ENCODE measurements around the gene ZNF213. TPM values are rescaled to one million over a fixed set of nuclear protein-coding genes. Genes with fewer than 3 reads are reported as not detected.

The ZNF213 gene
- total RNA-seq = 10 to 100 TPM in 7 of 9 donors, 1 to 10 TPM in 2; 2.6 to 19.3 (median 12.6) TPM
- polyA plus RNA-seq = 10 to 100 TPM in 2 of 3 donors, 1 to 10 TPM in 1; 4.2 to 19.5 (median 10.4) TPM
- long read RNA-seq, donor 1, partial matches to known transcripts = 0 of 1 reads
- long read RNA-seq, donor 1, other reads (novel, unspliced or antisense) = 0 of 1 reads
- long read RNA-seq, donor 2, partial matches to known transcripts = 0 of 1 reads
- long read RNA-seq, donor 2, other reads (novel, unspliced or antisense) = 0 of 1 reads
- long read RNA-seq, donor 3, full-length matches to known transcripts = 3 of 3 reads
- long read RNA-seq, donor 3, partial matches to known transcripts = 0 of 3 reads
- long read RNA-seq, donor 3, other reads (novel, unspliced or antisense) = 0 of 3 reads
- long read RNA-seq, donor 4, partial matches to known transcripts = 0 of 2 reads
- long read RNA-seq, donor 4, other reads (novel, unspliced or antisense) = 2 of 2 reads
- long read RNA-seq, donor 5, transcript ZNF213-201 (6 exons, 3,313 nt) = major isoform, 32 of 60 reads
- long read RNA-seq, donor 5, partial matches to known transcripts = 3 of 60 reads
- long read RNA-seq, donor 5, other reads (novel, unspliced or antisense) = 17 of 60 reads
- long read RNA-seq, donor 6, partial matches to known transcripts = 0 of 2 reads
- long read RNA-seq, donor 6, other reads (novel, unspliced or antisense) = 2 of 2 reads
- long read RNA-seq, donor 7 = 0 reads
- long read RNA-seq, donor 8, partial matches to known transcripts = 10 of 11 reads
- long read RNA-seq, donor 8, other reads (novel, unspliced or antisense) = 0 of 11 reads
- long read RNA-seq, donor 9, partial matches to known transcripts = 0 of 1 reads
- long read RNA-seq, donor 9, other reads (novel, unspliced or antisense) = 0 of 1 reads
- long read RNA-seq, donor 10, full-length matches to known transcripts = 4 of 4 reads
- long read RNA-seq, donor 10, partial matches to known transcripts = 0 of 4 reads
- long read RNA-seq, donor 10, other reads (novel, unspliced or antisense) = 0 of 4 reads

DNA sequence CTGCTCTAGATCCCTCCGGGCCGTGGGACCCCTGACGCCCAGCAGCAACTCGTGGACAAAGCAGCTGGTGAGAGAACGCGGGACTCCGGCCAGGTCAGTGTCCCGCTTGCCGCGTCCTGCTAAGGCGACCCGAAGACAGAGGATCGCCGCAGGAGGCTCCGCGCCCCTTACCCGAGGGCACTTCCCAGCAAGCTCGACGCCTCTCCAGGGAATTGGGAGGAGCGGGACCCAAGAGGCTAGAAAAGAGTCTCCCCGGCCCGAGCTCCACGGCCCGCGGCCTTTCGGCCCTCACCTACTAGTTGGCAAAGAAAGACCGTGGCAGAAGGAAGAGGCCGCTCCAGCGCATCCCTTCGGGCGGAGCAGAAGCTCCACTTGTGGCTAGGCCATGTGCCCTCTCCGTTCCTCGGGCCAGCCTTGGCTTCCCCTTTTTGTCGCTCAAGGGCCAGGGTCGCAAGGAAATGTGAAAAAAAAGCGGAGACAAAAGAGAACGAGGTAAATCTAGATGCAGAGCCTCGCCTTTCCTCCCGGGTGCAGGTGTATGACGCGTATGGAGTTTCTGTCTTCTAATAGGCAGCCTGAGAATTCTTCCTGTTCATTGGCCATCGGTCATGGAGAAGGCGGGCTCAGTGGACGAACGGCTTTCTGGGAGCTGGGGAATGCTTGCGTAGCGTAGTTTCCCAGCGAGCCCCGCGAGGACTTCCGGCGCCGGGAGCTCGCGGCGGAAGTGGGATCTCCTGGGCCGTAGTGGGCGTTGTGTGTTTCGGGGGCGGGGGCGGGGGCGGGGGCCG lies at the start of gene ZNF213:
TSS of gene ZNF213 (plus strand) at position 692 of the 788 bp plus-strand sequence. CDS start 2,252 bp downstream, outside the sequence.
- H3K4me3 ChIP-seq = peak within 1 kb of the TSS; percentile 67 to 96 (median 76)
- H3K27ac ChIP-seq = peak within 1 kb of the TSS; percentile 85 to 97 (median 96)
- H3K4me1 ChIP-seq (replicated peaks in 1 of 2) = peaks cover 6 to 27% of the 10 kb centered on the region in 2 donors
- 0 to 1% (median 0%) methylated on average over 30 to 63 of the region's 63 CpGs for WGBS, 4 donors
- intact Hi-C loops (cut with DNase I) = no loop called here
- no peaks in the 10 kb centered on the region for H3K9me3 ChIP-seq (replicated peaks in 1 of 3)
- TF ChIP-seq POLR2A (IDR thresholded peaks at IDR 0.05) = peak; percentile 76 to 88
- peak in 2 of 6 experiments; percentile 6 to 15 for TF ChIP-seq CTCF (IDR thresholded peaks at IDR 0.05)
- H3K27me3 ChIP-seq = no peaks in the 10 kb centered on the region
- peak; percentile 94 to 99 (median 97) for DNase-seq
- peaks cover 0 to 13% of the 10 kb centered on the region in 2 donors for H3K36me3 ChIP-seq (replicated peaks in 1 of 2)

DNA sequence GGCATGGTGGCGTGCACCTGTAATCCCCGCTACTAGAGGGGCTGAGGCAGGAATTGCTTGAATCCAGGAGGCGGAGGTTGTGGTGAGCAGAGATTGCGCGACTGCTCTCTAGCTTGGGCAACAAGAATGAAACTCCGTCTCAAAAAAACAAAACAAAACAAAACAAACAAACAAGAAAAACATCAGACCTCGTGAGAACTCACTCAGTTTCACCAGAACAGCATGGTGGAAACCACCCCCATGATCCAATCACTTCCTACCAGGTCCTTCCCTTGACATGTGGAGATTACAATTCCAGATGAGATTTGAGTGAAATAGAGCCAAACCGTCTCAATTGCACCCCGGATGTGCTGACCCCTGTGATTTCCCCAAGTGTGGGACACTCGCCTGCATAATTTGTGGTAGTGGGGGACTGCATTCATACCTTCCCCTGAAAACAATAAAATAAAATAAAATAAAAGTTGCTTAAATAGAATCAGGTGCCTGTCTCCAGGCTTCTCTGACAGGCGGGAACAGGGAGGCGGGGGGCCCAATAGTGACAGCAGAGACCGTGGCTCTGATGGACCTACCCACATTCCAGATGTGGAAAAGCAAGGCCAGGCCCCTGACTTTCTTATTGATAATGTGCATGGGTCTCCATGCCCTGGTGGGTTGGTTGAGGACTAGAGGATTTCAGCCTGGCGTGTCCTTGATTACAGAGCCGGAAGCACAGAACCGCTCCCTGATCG lies 48.8 kb upstream of the ZNF213 start:
- Histone ChIP-seq H3K27ac (peak overlapping the region in 1 of 5 donors; percentile 51), H3K9me3 (replicated peaks in 1 of 3) (no peaks in the 10 kb centered on the region), H3K36me3 (replicated peaks in 1 of 2) (no peaks in the 10 kb centered on the region), H3K4me1 (replicated peaks in 1 of 2) (peaks cover 0 to 4% of the 10 kb centered on the region in 2 donors), H3K4me3 (peak overlapping the region in 1 of 4 donors; percentile 36), H3K27me3 (no peaks in the 10 kb centered on the region)
- TF ChIP-seq POLR2A (IDR thresholded peaks at IDR 0.05) = no peak
- TF ChIP-seq CTCF (IDR thresholded peaks at IDR 0.05) = no peak
- intact Hi-C loops (cut with DNase I) = no loop called here
- no peak for DNase-seq
- WGBS, 4 donors = 71 to 83% (median 81%) methylated on average over 17 of the region's 17 CpGs

DNA sequence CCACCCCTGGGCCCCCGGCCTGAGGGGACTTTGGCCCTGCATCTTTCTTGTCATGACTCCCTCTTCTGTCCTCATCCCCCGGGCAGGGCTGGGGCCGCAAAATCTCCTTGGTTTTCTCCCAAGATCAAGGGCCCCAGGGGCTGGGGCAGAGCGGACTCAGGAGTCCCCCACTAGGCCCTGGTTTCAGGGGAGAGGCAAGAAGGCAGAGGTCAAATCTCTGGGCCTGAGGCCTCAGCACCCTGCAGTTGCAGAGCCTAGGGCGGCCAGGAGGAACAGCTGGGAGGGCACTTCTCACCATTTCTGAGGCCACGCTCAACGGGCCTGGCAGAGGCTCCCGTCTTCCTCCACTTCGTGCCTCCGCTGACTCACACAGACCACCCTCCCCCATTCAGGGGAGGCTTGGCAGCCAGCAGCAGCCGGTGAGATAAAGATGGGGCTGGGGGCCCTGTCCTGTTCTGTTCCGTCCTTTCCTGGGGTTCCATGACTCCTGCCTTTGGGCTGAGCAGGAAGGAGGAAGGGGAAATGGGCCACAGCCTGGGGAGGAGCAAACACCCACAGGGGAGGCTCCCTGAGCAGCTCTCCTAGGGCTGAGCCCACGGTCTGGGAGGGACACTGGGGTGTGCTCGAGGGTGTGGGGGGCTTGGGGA lies 48.1 kb upstream of the ZNF213 start:
- intact Hi-C loops (cut with DNase I) = no loop called here
- H3K27ac ChIP-seq = peak overlapping the region in 2 of 5 donors; percentile 34 to 51

More for the DNA sequence above, 48.1 kb upstream of the ZNF213 start:
- Histone ChIP-seq H3K27me3 (no peaks in the 10 kb centered on the region), H3K4me3 (peak overlapping the region in 1 of 4 donors; percentile 36), H3K4me1 (replicated peaks in 1 of 2) (peaks cover 0 to 4% of the 10 kb centered on the region in 2 donors), H3K9me3 (replicated peaks in 1 of 3) (no peaks in the 10 kb centered on the region), H3K36me3 (replicated peaks in 1 of 2) (no peaks in the 10 kb centered on the region)
- DNase-seq = no peak
- 54 to 69% (median 63%) methylated on average over 5 to 14 of the region's 14 CpGs for WGBS, 4 donors
- TF ChIP-seq POLR2A (IDR thresholded peaks at IDR 0.05) (no peak), CTCF (IDR thresholded peaks at IDR 0.05) (no peak)

Data from adrenal gland (tissue), 19 donors.